Mucosa of rectum (tissue), 2 donors: ENCODE data around the gene LRIT1.

Experiments
- H3K27ac ChIP-seq, 2 donors: one replicate each; pipeline ENCODE4 v1.7.0; 2013; ENCODE audit warnings: inconsistent platforms in 2 of 2, low read depth in 2 of 2, low read length in 2 of 2
- H3K27me3 ChIP-seq, 2 donors: one replicate each; pipeline ENCODE4 v1.7.0; 2013; ENCODE audit warnings: low read length in 2 of 2; ENCODE audit not compliant: control insufficient read depth in 2 of 2, insufficient read depth in 2 of 2
- H3K36me3 ChIP-seq, 2 donors: one replicate each; pipeline ENCODE4 v1.7.0; 2013; ENCODE audit warnings: low read length in 2 of 2; ENCODE audit not compliant: control insufficient read depth in 2 of 2, insufficient read depth in 2 of 2
- H3K4me1 ChIP-seq, 2 donors: one replicate each; pipeline ENCODE4 v1.7.0; 2013; ENCODE audit warnings: low read length in 2 of 2, mild to moderate bottlenecking in 1 of 2; ENCODE audit not compliant: control insufficient read depth in 2 of 2, insufficient read depth in 2 of 2
- H3K4me3 ChIP-seq, 2 donors: one replicate each; pipeline ENCODE4 v1.7.0; 2013; ENCODE audit warnings: low read length in 2 of 2
- H3K9ac ChIP-seq, 2 donors: one replicate each; pipeline ENCODE4 v1.7.0; 2013; ENCODE audit warnings: low read length in 2 of 2, low read depth in 1 of 2, mild to moderate bottlenecking in 1 of 2
- H3K9me3 ChIP-seq, 2 donors: one replicate each; pipeline ENCODE4 v1.7.0; 2013; ENCODE audit warnings: low read length in 2 of 2; ENCODE audit not compliant: control insufficient read depth in 2 of 2
- donor health status: healthy.
- donor health status: Normal muscosa, but diverticular disease.

LRIT1 gene

DNA sequence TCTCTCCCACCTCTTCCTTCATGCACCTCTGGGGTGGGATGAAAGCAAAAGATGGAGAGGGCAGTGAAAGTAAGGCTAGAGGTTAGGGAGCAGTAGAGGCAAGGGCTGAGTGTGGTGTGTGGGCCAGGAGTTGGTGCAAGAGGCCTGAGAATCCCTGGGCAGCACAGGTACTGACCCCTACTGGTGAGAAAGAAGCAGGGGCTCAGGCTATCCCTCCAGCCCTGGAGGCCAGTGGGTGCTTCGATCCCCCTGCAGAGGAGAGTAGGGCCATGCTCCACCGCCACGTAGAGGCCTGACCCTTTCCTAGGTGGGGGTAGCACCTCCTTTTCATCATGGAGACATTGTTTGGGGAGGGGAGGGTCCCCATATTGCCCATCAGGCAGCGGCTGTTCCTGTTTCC is 37.2 kb downstream of the LRIT1 start:
- H3K9ac ChIP-seq = no peak overlapping the region
- no peak overlapping the region for H3K4me3 ChIP-seq
- H3K27ac ChIP-seq = no peak overlapping the region
- peaks cover 25 to 27% of the 10 kb centered on the region in 2 donors for H3K36me3 ChIP-seq
- H3K4me1 ChIP-seq = peaks cover 28 to 29% of the 10 kb centered on the region in 2 donors
- no peaks in the 10 kb centered on the region for H3K9me3 ChIP-seq
- H3K27me3 ChIP-seq = no peaks in the 10 kb centered on the region

DNA sequence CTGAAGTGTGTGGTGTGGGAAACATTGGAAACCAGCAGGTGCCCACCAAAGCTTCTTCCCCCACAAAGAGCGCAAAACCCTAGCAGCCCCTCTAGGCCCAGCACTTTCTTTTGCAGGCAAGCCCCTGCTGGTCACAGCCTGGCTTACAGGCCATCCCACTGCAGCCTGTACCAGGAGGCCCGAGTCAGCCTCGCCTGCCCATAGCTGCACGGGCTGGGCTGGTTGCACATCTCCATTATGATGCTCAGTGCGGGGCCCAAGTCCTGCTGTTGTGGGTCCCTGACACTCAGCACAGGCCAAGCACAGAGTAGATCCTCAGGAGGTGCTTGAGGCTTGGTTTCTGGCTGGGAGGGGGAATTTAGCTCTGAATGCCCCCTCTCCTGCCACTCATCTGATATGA is 39.0 kb downstream of the LRIT1 start:
- Histone ChIP-seq H3K27ac (peak overlapping the region in 1 of 2 donors; percentile 92), H3K27me3 (no peaks in the 10 kb centered on the region)

DNA sequence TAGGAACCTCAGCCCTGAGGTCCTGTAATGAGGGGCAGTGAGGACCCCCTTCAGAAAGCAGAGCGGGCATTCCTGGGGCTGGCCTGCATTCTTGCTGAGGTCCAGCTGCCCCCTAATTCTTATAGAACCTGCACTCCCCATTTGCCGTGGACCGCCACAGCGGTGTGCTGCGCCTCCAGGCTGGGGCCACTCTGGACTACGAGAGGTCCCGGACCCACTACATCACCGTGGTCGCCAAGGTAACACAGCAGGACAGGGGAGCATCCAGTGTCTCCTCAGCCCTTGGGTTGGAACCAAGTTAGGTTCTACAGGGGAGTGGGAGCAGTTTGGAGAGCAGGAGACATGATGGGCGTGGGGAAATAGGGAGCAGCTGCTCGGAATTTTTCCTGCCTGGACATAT is 39.7 kb downstream of the LRIT1 start:
- peak overlapping the region; percentile 87 to 92 for H3K27ac ChIP-seq
- H3K4me1 ChIP-seq = peaks cover 46 to 52% of the 10 kb centered on the region in 2 donors
- H3K9ac ChIP-seq = peak overlapping the region; percentile 58 to 76
- H3K4me3 ChIP-seq = no peak overlapping the region
- no peaks in the 10 kb centered on the region for H3K27me3 ChIP-seq
- no peaks in the 10 kb centered on the region for H3K9me3 ChIP-seq
- H3K36me3 ChIP-seq = peaks cover 5 to 9% of the 10 kb centered on the region in 2 donors

More for the DNA sequence above, 39.0 kb downstream of the LRIT1 start:
- Histone ChIP-seq H3K36me3 (peaks cover 11 to 12% of the 10 kb centered on the region in 2 donors), H3K4me1 (peaks cover 40 to 46% of the 10 kb centered on the region in 2 donors), H3K9me3 (no peaks in the 10 kb centered on the region), H3K4me3 (no peak overlapping the region), H3K9ac (peak overlapping the region in 1 of 2 donors; percentile 76)

DNA sequence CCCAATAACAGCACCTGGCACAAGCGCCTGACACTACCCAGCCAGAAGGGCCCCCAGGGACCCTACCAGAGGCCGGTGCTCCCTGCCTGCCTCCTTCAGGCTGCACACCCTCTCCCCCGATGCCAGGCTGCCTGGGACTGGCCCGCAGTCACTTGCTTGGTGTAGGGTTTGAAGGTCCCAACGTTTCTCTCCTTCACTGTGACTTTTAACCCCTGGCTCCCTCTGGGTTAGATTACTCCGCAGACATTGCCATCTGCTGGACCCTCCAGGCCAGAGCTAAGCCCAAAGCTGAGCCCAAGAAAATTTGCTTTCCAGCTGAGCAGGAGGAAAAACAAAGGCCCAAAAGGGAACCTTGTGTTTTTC is 40.1 kb downstream of the LRIT1 start:
- no peaks in the 10 kb centered on the region for H3K27me3 ChIP-seq
- H3K4me1 ChIP-seq = peaks cover 51 to 57% of the 10 kb centered on the region in 2 donors
- H3K27ac ChIP-seq = peak overlapping the region; percentile 87 to 92
- peak overlapping the region; percentile 58 to 76 for H3K9ac ChIP-seq
- H3K4me3 ChIP-seq = peak overlapping the region in 1 of 2 donors; percentile 41
- H3K9me3 ChIP-seq = no peaks in the 10 kb centered on the region
- H3K36me3 ChIP-seq = peaks cover 3 to 9% of the 10 kb centered on the region in 2 donors

- Histone ChIP-seq H3K36me3 (peaks cover 3 to 9% of the 10 kb centered on the region in 2 donors), H3K27me3 (no peaks in the 10 kb centered on the region), H3K9ac (peak overlapping the region; percentile 58 to 76), H3K27ac (peak overlapping the region; percentile 87 to 92), H3K9me3 (no peaks in the 10 kb centered on the region), H3K4me3 (peak overlapping the region; percentile 6 to 41), H3K4me1 (peaks cover 53 to 62% of the 10 kb centered on the region in 2 donors)
Observed at GRCh38 chr10:84200537-84201243, 40.7 kb downstream of the LRIT1 start.

- Histone ChIP-seq H3K4me3 (peak overlapping the region; percentile 38 to 52), H3K9me3 (no peaks in the 10 kb centered on the region), H3K4me1 (peaks cover 68 to 83% of the 10 kb centered on the region in 2 donors), H3K36me3 (peaks cover 3 to 9% of the 10 kb centered on the region in 2 donors), H3K27me3 (peaks cover 0 to 3% of the 10 kb centered on the region in 2 donors), H3K9ac (peak overlapping the region; percentile 47 to 64), H3K27ac (peak overlapping the region; percentile 89 to 93)
Observed at GRCh38 chr10:84198206-84198915, 43.0 kb downstream of the LRIT1 start.

- Histone ChIP-seq H3K36me3 (peaks cover 0 to 4% of the 10 kb centered on the region in 2 donors), H3K4me3 (peak overlapping the region; percentile 2 to 41), H3K9me3 (no peaks in the 10 kb centered on the region), H3K9ac (peak overlapping the region; percentile 47 to 49), H3K27me3 (peaks cover 0 to 3% of the 10 kb centered on the region in 2 donors), H3K4me1 (peaks cover 68 to 84% of the 10 kb centered on the region in 2 donors), H3K27ac (peak overlapping the region; percentile 89 to 93)
Observed at GRCh38 chr10:84197643-84198042, 43.7 kb downstream of the LRIT1 start.

GRCh38 chr10:84196941-84197340 is 44.4 kb downstream of the LRIT1 start:
- Histone ChIP-seq H3K9ac (peak overlapping the region; percentile 24 to 34), H3K27ac (peak overlapping the region; percentile 89 to 93), H3K9me3 (no peaks in the 10 kb centered on the region), H3K4me1 (peaks cover 66 to 80% of the 10 kb centered on the region in 2 donors), H3K36me3 (peaks cover 0 to 3% of the 10 kb centered on the region in 2 donors), H3K27me3 (peaks cover 0 to 3% of the 10 kb centered on the region in 2 donors), H3K4me3 (no peak overlapping the region)

- Histone ChIP-seq H3K9me3 (no peaks in the 10 kb centered on the region), H3K36me3 (no peaks in the 10 kb centered on the region), H3K27me3 (peaks cover 2 to 3% of the 10 kb centered on the region in 2 donors), H3K4me3 (peak overlapping the region; percentile 75 to 76), H3K9ac (peak overlapping the region; percentile 79 to 90), H3K4me1 (peaks cover 58 to 71% of the 10 kb centered on the region in 2 donors), H3K27ac (peak overlapping the region; percentile 89 to 93)
Observed at GRCh38 chr10:84196083-84196482, 45.3 kb downstream of the LRIT1 start.
